GM23248 (cell line): ENCODE measurements around the gene SV2B. TPM values are rescaled to one million over a fixed set of nuclear protein-coding genes. Genes with fewer than 3 reads are reported as not detected.

Experiments used
- DNase-seq: peaks from one replicate; pipeline ENCODE4 v3.0.0-alpha.2; 2015
- H2AFZ ChIP-seq: fragments of 200-600 bp; sonication (generic); 2 replicates; pipeline ENCODE4 v1.6.1; 2016; ENCODE audit warnings: antibody characterized with exemption
- H3F3A ChIP-seq: fragments of 200-600 bp; sonication (generic); 2 replicates; pipeline ENCODE4 v1.6.1; 2016; ENCODE audit warnings: mild to moderate bottlenecking, antibody characterized with exemption, mixed run types; ENCODE audit not compliant: insufficient read depth
- H3K27ac ChIP-seq: fragments of 200-600 bp; sonication (generic); 2 replicates; pipeline ENCODE4 v1.5.1; 2016; ENCODE audit warnings: mild to moderate bottlenecking
- H3K27me3 ChIP-seq: fragments of 200-600 bp; sonication (generic); replicated peaks from 2 replicates; pipeline ENCODE4 v1.6.1; 2016; ENCODE audit warnings: mild to moderate bottlenecking; ENCODE audit not compliant: insufficient read depth
- H3K36me3 ChIP-seq: fragments of 200-600 bp; sonication (generic); 2 replicates; pipeline ENCODE4 v1.6.1; 2016; ENCODE audit warnings: low read depth, mild to moderate bottlenecking
- H3K4me1 ChIP-seq: fragments of 200-600 bp; sonication (generic); 2 replicates; pipeline ENCODE4 v1.6.1; 2016; ENCODE audit warnings: mild to moderate bottlenecking; ENCODE audit not compliant: insufficient read depth
- H3K4me2 ChIP-seq: fragments of 200-600 bp; sonication (generic); one replicate; pipeline ENCODE4 v1.6.1; 2016; ENCODE audit warnings: mild to moderate bottlenecking; ENCODE audit not compliant: unreplicated experiment
- H3K4me3 ChIP-seq: fragments of 200-600 bp; sonication (generic); 2 replicates; pipeline ENCODE4 v1.5.1; 2016; ENCODE audit warnings: mild to moderate bottlenecking
- H3K79me2 ChIP-seq: fragments of 200-600 bp; sonication (generic); 2 replicates; pipeline ENCODE4 v1.6.1; 2016; ENCODE audit warnings: mild to moderate bottlenecking; ENCODE audit not compliant: insufficient read depth
- H3K9ac ChIP-seq: fragments of 200-600 bp; sonication (generic); 2 replicates; pipeline ENCODE4 v1.6.1; 2016; ENCODE audit warnings: mild to moderate bottlenecking
- H3K9me2 ChIP-seq: fragments of 200-600 bp; sonication (generic); 2 replicates; pipeline ENCODE4 v1.6.1; 2016; ENCODE audit warnings: mixed run types, mild to moderate bottlenecking, moderate library complexity; ENCODE audit not compliant: insufficient read depth
- H3K9me3 ChIP-seq: fragments of 200-600 bp; sonication (generic); one replicate; pipeline ENCODE4 v1.6.1; 2017; ENCODE audit warnings: low read depth
- H4K20me1 ChIP-seq: fragments of 200-600 bp; sonication (generic); 2 replicates; pipeline ENCODE4 v1.6.0; 2016; ENCODE audit not compliant: insufficient read depth
- EZH2 ChIP-seq: fragments of 200-600 bp; sonication (generic); IDR thresholded peaks from 2 replicates; pipeline ENCODE4 v1.6.1; 2018; ENCODE audit warnings: antibody characterized with exemption, mild to moderate bottlenecking; ENCODE audit not compliant: insufficient read depth, poor library complexity, severe bottlenecking
- EZH2phosphoT487 ChIP-seq: fragments of 200-600 bp; sonication (generic); IDR thresholded peaks from 2 replicates; pipeline ENCODE4 v1.6.1; 2018; ENCODE audit warnings: antibody characterized with exemption, moderate library complexity, mild to moderate bottlenecking, low read depth; ENCODE audit not compliant: insufficient read depth
- WGBS, 2 experiments: methylation state at CpG; one replicate each; pipeline ENCODE4 v1.1.6; 2015 to 2017; ENCODE audit warnings: low lambda C conversion rate in 2 of 2, low coverage in 1 of 2; ENCODE audit errors: missing lambda C conversion rate in 2 of 2; 5-methylcytosine and 5-hydroxymethylcytosine counted together
- in situ Hi-C: fragments of 300-500 bp; cut with MboI; formaldehyde crosslinking; loops from 2 replicates; pipeline ENCODE4 v1.15.0; 2020
- polyA plus RNA-seq: library from polyadenylated mRNA; unstranded; fragments of >200 nt; fragmentation: Nextera tagmentation; extraction: Ambion mirVana; gene quantifications from 2 replicates; pipeline ENCODE4 v1.2.1, GENCODE V29; 2016
- total RNA-seq: library from RNA; depleted of rRNA; stranded (reverse); fragments of >200 nt; shearing (Covaris generic); gene quantifications from 2 replicates; pipeline ENCODE4 v1.2.3, GENCODE V29; 2014

SV2B gene
- total and polyA plus RNA-seq, 2 experiments from 2014 or later: not detected

GRCh38 chr15:91307601-91308000, 207.5 kb downstream of the SV2B start:
- Histone ChIP-seq H3K36me3 (no peaks in the 10 kb centered on the region), H3K9me2 (no peaks in the 10 kb centered on the region), H2AFZ (no peak overlapping the region), H3K4me3 (no peak overlapping the region), H3K79me2 (no peaks in the 10 kb centered on the region), H3K27ac (no peak overlapping the region), H3K9ac (no peak overlapping the region), H3K27me3 (peaks cover 54% of the 10 kb centered on the region), H3K4me2 (no peak overlapping the region), H3K9me3 (no peaks in the 10 kb centered on the region), H4K20me1 (no peaks in the 10 kb centered on the region), H3K4me1 (no peaks in the 10 kb centered on the region), H3F3A (no peaks in the 10 kb centered on the region)
- in situ Hi-C loops: loop anchor here (10.0 kb wide), 1 partner anchor 767 kb away; no protein-coding TSS in a partner anchor
- no peak for DNase-seq
- 25 to 56% methylated on average over 2 of the region's 2 CpGs for WGBS, 2 experiments
- no peak for TF ChIP-seq EZH2phosphoT487
- no peak for TF ChIP-seq EZH2

- DNase-seq: no peak
- no peaks in the 10 kb centered on the region for H4K20me1 ChIP-seq
- 47% methylated on average over 4 of the region's 4 CpGs for WGBS, 2 experiments
- in situ Hi-C loops: loop anchor here (10.0 kb wide), 1 partner anchor 767 kb away; no protein-coding TSS in a partner anchor
- H3K9me2 ChIP-seq: no peaks in the 10 kb centered on the region
- H3K4me3 ChIP-seq: no peak overlapping the region
- no peaks in the 10 kb centered on the region for H3K9me3 ChIP-seq
- no peaks in the 10 kb centered on the region for H3K4me1 ChIP-seq
- no peak overlapping the region for H3K27ac ChIP-seq
- no peaks in the 10 kb centered on the region for H3K36me3 ChIP-seq
- H3K9ac ChIP-seq: no peak overlapping the region
- H3K27me3 ChIP-seq: peaks cover 56% of the 10 kb centered on the region
- no peaks in the 10 kb centered on the region for H3K79me2 ChIP-seq
- no peaks in the 10 kb centered on the region for H3F3A ChIP-seq
- TF ChIP-seq EZH2 (no peak), EZH2phosphoT487 (no peak)
- no peak overlapping the region for H3K4me2 ChIP-seq
- H2AFZ ChIP-seq: no peak overlapping the region
Measured at GRCh38 chr15:91308199-91308598, 208.1 kb downstream of the SV2B start.

- Histone ChIP-seq H3K27me3 (peaks cover 50% of the 10 kb centered on the region), H3K4me3 (no peak overlapping the region), H2AFZ (no peak overlapping the region), H3F3A (no peaks in the 10 kb centered on the region), H3K9me2 (no peaks in the 10 kb centered on the region), H3K9me3 (no peaks in the 10 kb centered on the region), H3K4me1 (no peaks in the 10 kb centered on the region), H3K36me3 (no peaks in the 10 kb centered on the region), H3K27ac (no peak overlapping the region), H4K20me1 (no peaks in the 10 kb centered on the region), H3K4me2 (no peak overlapping the region), H3K79me2 (no peaks in the 10 kb centered on the region), H3K9ac (no peak overlapping the region)
- in situ Hi-C loops: loop anchor here (10.0 kb wide), 1 partner anchor 766 kb away; no protein-coding TSS in a partner anchor
- no peak for TF ChIP-seq EZH2
- TF ChIP-seq EZH2phosphoT487: no peak
- 42 to 55% methylated on average over 4 of the region's 4 CpGs for WGBS, 2 experiments
- no peak for DNase-seq
Measured at GRCh38 chr15:91308855-91309254, 208.8 kb downstream of the SV2B start.

GRCh38 chr15:91311986-91312385, 211.9 kb downstream of the SV2B start:
- Histone ChIP-seq H3K79me2 (no peaks in the 10 kb centered on the region), H3K36me3 (no peaks in the 10 kb centered on the region), H3F3A (no peaks in the 10 kb centered on the region), H3K27ac (no peak overlapping the region), H4K20me1 (no peaks in the 10 kb centered on the region), H3K4me2 (no peak overlapping the region), H3K4me3 (no peak overlapping the region), H3K9ac (no peak overlapping the region), H3K27me3 (peaks cover 21% of the 10 kb centered on the region; the same call in 1 of the 2 replicates), H3K4me1 (no peaks in the 10 kb centered on the region), H3K9me3 (no peaks in the 10 kb centered on the region), H2AFZ (no peak overlapping the region), H3K9me2 (no peaks in the 10 kb centered on the region)
- DNase-seq: no peak
- in situ Hi-C loops: no loop called here
- WGBS, 2 experiments: 75 to 83% methylated on average over 2 of the region's 2 CpGs
- TF ChIP-seq EZH2: no peak
- TF ChIP-seq EZH2phosphoT487: no peak

- H3K9ac ChIP-seq: no peak overlapping the region
- no peaks in the 10 kb centered on the region for H3K9me3 ChIP-seq
- no peaks in the 10 kb centered on the region for H3F3A ChIP-seq
- no peaks in the 10 kb centered on the region for H3K4me1 ChIP-seq
- H4K20me1 ChIP-seq: no peaks in the 10 kb centered on the region
- no peak for TF ChIP-seq EZH2phosphoT487
- no peak for TF ChIP-seq EZH2
- no peaks in the 10 kb centered on the region for H3K9me2 ChIP-seq
- no peak overlapping the region for H2AFZ ChIP-seq
- 0 out of 2 replicates have a peak, but pooled peaks cover 7% of the 10 kb centered on the region for H3K27me3 ChIP-seq
- no peak for DNase-seq
- H3K36me3 ChIP-seq: no peaks in the 10 kb centered on the region
- no peak overlapping the region for H3K4me2 ChIP-seq
- H3K79me2 ChIP-seq: no peaks in the 10 kb centered on the region
- no peak overlapping the region for H3K27ac ChIP-seq
- in situ Hi-C loops: no loop called here
- H3K4me3 ChIP-seq: no peak overlapping the region
- WGBS, 2 experiments: 40 to 44% methylated on average over 7 of the region's 7 CpGs
Measured at GRCh38 chr15:91316126-91316525, 216.1 kb downstream of the SV2B start.
